GM23248 (cell line): ENCODE data around the gene CAAP1.

Experiments used
- EZH2 ChIP-seq: fragments of 200-600 bp; sonication (generic); IDR thresholded peaks from 2 replicates; pipeline ENCODE4 v1.6.1; 2018; ENCODE audit warnings: antibody characterized with exemption, mild to moderate bottlenecking; ENCODE audit not compliant: insufficient read depth, poor library complexity, severe bottlenecking
- EZH2phosphoT487 ChIP-seq: fragments of 200-600 bp; sonication (generic); IDR thresholded peaks from 2 replicates; pipeline ENCODE4 v1.6.1; 2018; ENCODE audit warnings: antibody characterized with exemption, moderate library complexity, mild to moderate bottlenecking, low read depth; ENCODE audit not compliant: insufficient read depth

DNA sequence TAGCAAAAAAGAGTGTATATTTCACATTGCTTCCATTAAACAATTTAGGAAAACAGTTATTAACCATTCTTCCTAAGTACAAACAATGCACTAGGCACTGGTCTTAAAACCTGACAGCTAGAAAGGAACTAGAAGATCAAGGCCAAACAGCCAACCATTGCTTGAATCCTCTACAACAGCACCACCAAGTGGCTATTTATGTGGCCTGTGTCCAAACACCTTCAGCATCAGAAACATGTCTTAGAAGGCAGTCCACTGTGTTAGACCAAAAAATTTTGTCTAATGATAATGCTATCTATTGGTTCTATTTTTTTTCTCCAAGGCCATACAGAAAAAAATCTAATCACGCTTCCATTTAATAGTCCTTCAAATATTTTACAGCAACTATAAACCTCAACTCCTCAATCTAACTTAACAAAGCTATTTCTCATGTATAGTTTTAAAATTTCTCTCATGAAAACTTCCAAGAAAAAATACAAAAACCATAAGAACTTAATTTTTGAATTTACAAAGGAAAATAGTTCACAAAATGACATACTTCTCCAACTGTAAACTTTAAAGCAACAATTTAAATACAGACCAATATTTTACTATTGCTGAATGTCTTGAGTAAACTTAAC lies 36.1 kb downstream of the CAAP1 start:
- TF ChIP-seq EZH2phosphoT487 = no peak
- TF ChIP-seq EZH2 = no peak
